ENCODE measurements around the gene ZBTB12.

ZBTB12 gene

DNA sequence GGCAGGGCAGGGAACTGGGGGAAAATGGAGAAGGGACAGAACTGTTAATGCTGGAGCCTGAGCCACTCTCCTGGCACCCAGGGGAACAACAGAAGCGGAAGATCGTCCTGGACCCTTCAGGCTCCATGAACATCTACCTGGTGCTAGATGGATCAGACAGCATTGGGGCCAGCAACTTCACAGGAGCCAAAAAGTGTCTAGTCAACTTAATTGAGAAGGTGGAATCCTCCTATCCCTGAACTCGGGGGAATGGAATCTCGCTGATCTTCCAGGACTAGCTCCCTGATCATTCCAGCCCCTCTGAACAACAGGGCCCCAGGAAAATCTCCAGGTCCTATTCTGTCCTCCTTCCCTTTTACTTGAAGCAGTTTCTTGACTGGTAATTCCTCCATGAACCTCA is 46.0 kb upstream of the ZBTB12 start:
- H3K27me3 ChIP-seq (ENCODE audit: control insufficient read depth, insufficient read depth, low read length), result no peaks in the 10 kb centered on the region
- H3K4me1 ChIP-seq, result peaks cover 50% of the 10 kb centered on the region
- TF ChIP-seq, protein P1, sequence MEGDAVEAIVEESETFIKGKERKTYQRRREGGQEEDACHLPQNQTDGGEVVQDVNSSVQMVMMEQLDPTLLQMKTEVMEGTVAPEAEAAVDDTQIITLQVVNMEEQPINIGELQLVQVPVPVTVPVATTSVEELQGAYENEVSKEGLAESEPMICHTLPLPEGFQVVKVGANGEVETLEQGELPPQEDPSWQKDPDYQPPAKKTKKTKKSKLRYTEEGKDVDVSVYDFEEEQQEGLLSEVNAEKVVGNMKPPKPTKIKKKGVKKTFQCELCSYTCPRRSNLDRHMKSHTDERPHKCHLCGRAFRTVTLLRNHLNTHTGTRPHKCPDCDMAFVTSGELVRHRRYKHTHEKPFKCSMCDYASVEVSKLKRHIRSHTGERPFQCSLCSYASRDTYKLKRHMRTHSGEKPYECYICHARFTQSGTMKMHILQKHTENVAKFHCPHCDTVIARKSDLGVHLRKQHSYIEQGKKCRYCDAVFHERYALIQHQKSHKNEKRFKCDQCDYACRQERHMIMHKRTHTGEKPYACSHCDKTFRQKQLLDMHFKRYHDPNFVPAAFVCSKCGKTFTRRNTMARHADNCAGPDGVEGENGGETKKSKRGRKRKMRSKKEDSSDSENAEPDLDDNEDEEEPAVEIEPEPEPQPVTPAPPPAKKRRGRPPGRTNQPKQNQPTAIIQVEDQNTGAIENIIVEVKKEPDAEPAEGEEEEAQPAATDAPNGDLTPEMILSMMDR (IDR thresholded peaks at IDR 0.05), result no peak
- peaks cover 6% of the 10 kb centered on the region for H3K79me2 ChIP-seq
- no peak overlapping the region for H3K4me3 ChIP-seq (ENCODE audit: low read depth, low read length)
- H3K36me3 ChIP-seq (ENCODE audit: control insufficient read depth, insufficient read depth, low read length), result no peaks in the 10 kb centered on the region
- H3K27ac ChIP-seq, result peak overlapping the region; percentile 94
- no peak overlapping the region for H3K4me2 ChIP-seq (ENCODE audit: low read length)
- no peaks in the 10 kb centered on the region for H3K9me3 ChIP-seq (ENCODE audit: control insufficient read depth, low read length)
- H3K9ac ChIP-seq, result no peak overlapping the region
- no peak overlapping the region for H2AFZ ChIP-seq

DNA sequence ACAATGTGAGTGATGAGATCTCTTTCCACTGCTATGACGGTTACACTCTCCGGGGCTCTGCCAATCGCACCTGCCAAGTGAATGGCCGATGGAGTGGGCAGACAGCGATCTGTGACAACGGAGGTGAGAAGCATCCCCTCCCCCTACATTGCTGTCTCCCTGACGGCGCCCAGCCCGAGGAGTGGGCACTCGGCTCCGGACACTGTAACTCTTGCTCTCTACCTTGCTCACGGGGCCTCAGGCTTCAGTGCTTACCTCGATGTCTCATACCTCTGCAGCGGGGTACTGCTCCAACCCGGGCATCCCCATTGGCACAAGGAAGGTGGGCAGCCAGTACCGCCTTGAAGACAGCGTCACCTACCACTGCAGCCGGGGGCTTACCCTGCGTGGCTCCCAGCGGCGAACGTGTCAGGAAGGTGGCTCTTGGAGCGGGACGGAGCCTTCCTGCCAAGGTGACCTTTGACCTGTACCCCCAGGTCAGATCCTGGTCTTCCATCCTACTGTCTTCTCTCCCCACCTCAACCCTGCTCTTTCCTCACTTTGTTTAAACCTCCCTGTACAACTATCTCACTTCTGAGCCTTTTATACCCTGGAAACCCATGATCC is 45.3 kb upstream of the ZBTB12 start:
- Histone ChIP-seq H3K9me3 (ENCODE audit: control insufficient read depth, low read length) (no peaks in the 10 kb centered on the region), H3K4me2 (ENCODE audit: low read length) (no peak overlapping the region), H3K79me2 (peaks cover 6% of the 10 kb centered on the region), H3K27ac (peak overlapping the region; percentile 94), H3K36me3 (ENCODE audit: control insufficient read depth, insufficient read depth, low read length) (no peaks in the 10 kb centered on the region), H3K27me3 (ENCODE audit: control insufficient read depth, insufficient read depth, low read length) (no peaks in the 10 kb centered on the region), H3K4me1 (peaks cover 48% of the 10 kb centered on the region), H3K9ac (no peak overlapping the region), H3K4me3 (ENCODE audit: low read depth, low read length) (no peak overlapping the region), H2AFZ (no peak overlapping the region)
- TF ChIP-seq, protein P1 (IDR thresholded peaks at IDR 0.05), result no peak

DNA sequence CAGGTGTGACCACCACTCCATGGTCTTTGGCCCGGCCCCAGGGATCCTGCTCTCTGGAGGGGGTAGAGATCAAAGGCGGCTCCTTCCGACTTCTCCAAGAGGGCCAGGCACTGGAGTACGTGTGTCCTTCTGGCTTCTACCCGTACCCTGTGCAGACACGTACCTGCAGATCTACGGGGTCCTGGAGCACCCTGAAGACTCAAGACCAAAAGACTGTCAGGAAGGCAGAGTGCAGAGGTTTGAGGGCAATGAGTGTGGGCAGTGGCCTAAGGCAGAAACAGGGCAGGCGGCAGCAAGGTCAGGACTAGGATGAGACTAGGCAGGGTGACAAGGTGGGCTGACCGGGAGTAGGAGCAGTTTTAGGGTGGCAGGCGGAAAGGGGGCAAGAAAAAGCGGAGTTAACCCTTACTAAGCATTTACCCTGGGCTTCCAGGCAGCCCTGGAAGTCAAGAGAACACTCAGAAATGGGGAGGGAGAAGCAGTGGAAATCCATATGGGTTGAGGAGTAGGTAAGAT is 44.5 kb upstream of the ZBTB12 start:
- H3K9me3 ChIP-seq (ENCODE audit: control insufficient read depth, low read length), result no peaks in the 10 kb centered on the region
- peak overlapping the region; percentile 62 for H2AFZ ChIP-seq
- TF ChIP-seq, protein P1 (IDR thresholded peaks at IDR 0.05), result no peak
- H3K79me2 ChIP-seq, result peaks cover 6% of the 10 kb centered on the region
- H3K36me3 ChIP-seq (ENCODE audit: control insufficient read depth, insufficient read depth, low read length), result no peaks in the 10 kb centered on the region
- H3K27ac ChIP-seq, result peak overlapping the region; percentile 94
- no peaks in the 10 kb centered on the region for H3K27me3 ChIP-seq (ENCODE audit: control insufficient read depth, insufficient read depth, low read length)
- H3K9ac ChIP-seq, result peak overlapping the region; percentile 2
- peak overlapping the region; percentile 11 for H3K4me3 ChIP-seq (ENCODE audit: low read depth, low read length)
- H3K4me1 ChIP-seq, result peaks cover 43% of the 10 kb centered on the region
- H3K4me2 ChIP-seq (ENCODE audit: low read length), result peak overlapping the region; percentile 75

DNA sequence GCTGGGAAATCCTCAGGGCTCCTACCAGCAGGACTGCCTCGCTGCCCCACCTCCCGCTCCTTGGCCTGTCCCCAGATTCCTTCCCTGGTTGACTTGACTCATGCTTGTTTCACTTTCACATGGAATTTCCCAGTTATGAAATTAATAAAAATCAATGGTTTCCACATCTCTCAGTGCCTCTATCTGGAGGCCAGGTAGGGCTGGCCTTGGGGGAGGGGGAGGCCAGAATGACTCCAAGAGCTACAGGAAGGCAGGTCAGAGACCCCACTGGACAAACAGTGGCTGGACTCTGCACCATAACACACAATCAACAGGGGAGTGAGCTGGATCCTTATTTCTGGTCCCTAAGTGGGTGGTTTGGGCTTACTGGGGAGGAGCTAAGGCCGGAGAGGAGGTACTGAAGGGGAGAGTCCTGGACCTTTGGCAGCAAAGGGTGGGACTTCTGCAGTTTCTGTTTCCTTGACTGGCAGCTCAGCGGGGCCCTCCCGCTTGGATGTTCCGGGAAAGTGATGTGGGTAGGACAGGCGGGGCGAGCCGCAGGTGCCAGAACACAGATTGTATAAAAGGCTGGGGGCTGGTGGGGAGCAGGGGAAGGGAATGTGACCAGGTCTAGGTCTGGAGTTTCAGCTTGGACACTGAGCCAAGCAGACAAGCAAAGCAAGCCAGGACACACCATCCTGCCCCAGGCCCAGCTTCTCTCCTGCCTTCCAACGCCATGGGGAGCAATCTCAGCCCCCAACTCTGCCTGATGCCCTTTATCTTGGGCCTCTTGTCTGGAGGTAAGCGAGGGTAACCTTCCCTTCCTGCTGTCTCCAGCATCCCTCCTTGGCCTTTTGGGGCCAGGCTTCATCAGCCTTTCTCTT is 43.9 kb upstream of the ZBTB12 start, which contains the start of gene CFB:
Gene CFB, plus strand, starts transcription at position 589 of the 863 bp plus-strand sequence. Its CDS starts 127 bp downstream, at position 716.
- H3K27me3 ChIP-seq (ENCODE audit: control insufficient read depth, insufficient read depth, low read length), result no peaks in the 10 kb centered on the region
- H3K4me2 ChIP-seq (ENCODE audit: low read length), result peak within 1 kb of the TSS; percentile 75
- H3K36me3 ChIP-seq (ENCODE audit: control insufficient read depth, insufficient read depth, low read length), result no peaks in the 10 kb centered on the region
- peak within 1 kb of the TSS; percentile 2 for H3K9ac ChIP-seq
- H3K9me3 ChIP-seq (ENCODE audit: control insufficient read depth, low read length), result no peaks in the 10 kb centered on the region
- peaks cover 43% of the 10 kb centered on the region for H3K4me1 ChIP-seq
- peak within 1 kb of the TSS; percentile 62 for H2AFZ ChIP-seq
- H3K4me3 ChIP-seq (ENCODE audit: low read depth, low read length), result peak within 1 kb of the TSS; percentile 43
- peaks cover 6% of the 10 kb centered on the region for H3K79me2 ChIP-seq
- H3K27ac ChIP-seq, result peak within 1 kb of the TSS; percentile 94
- TF ChIP-seq, protein P1 (IDR thresholded peaks at IDR 0.05), result no peak

Measured in parathyroid adenoma (tissue), 2 donors.